Adrenal gland (tissue), 12 donors: Measurements from ENCODE around the gene PRKCZ. TPM values are rescaled to one million over a fixed set of nuclear protein-coding genes. Genes with fewer than 3 reads are reported as not detected.
"Not testable (repeated sequence)": the region's sequence is repeated elsewhere in the genome, so short reads cannot be mapped to it uniquely, and the experiment has no call there.

Experiments
- DNase-seq, 7 donors: peaks; one replicate each; pipeline ENCODE4 v3.0.0-alpha.2; 2019 to 2020
- H3K27ac ChIP-seq, 5 donors: fragments of 200-600 bp; sonication (generic) in 4 of 5; 1 replicate in 3 of 5; 2 replicates in 2 of 5; pipeline versions ENCODE4 v1.5.1 to v1.8.0; 2016 to 2020; ENCODE audit warnings: mild to moderate bottlenecking in 1 of 5
- H3K27me3 ChIP-seq: fragments of 200-600 bp; 2 replicates; pipeline ENCODE4 v1.8.0; 2021
- H3K36me3 ChIP-seq, 2 donors: fragments of 200-600 bp; replicated peaks in 1 of 2; 1 replicate in 1 of 2; 2 replicates in 1 of 2; pipeline versions ENCODE4 v1.5.1 to v1.8.0; 2018 to 2022
- H3K4me1 ChIP-seq, 2 donors: fragments of 200-600 bp; replicated peaks in 1 of 2; 1 replicate in 1 of 2; 2 replicates in 1 of 2; pipeline versions ENCODE4 v1.5.1 to v1.8.0; 2018 to 2021
- H3K4me3 ChIP-seq, 4 donors: fragments of 200-600 bp; sonication (generic) in 3 of 4; one replicate each; pipeline ENCODE4 v1.5.1; 2016 to 2018
- H3K9me3 ChIP-seq, 3 donors: fragments of 200-600 bp; sonication (generic) in 1 of 3; replicated peaks in 1 of 3; 1 replicate in 2 of 3; 2 replicates in 1 of 3; pipeline versions ENCODE4 v1.5.1 to v1.8.0; 2016 to 2021
- POLR2A ChIP-seq, 2 donors: fragments of 450-650 bp; IDR thresholded peaks; one replicate each; pipeline ENCODE4 v1.6.1; 2017; ENCODE audit warnings: antibody characterized with exemption in 2 of 2, mild to moderate bottlenecking in 2 of 2, moderate library complexity in 1 of 2
- WGBS, 4 donors: extraction: QIAGEN DNeasy Blood & Tissue Kit in 2 of 4; methylation state at CpG; one replicate each; pipeline versions ENCODE4 v1.1.5 to v1.1.7; 2013 to 2017; 5-methylcytosine and 5-hydroxymethylcytosine counted together
- intact Hi-C, 2 donors: fragments of 100-400 bp; cut with DNase I; formaldehyde crosslinking; loops; one replicate each; pipeline versions ENCODE4 v1.14.1 to v1.15.0; 2022 to 2023
- polyA plus RNA-seq, 3 donors: library from polyadenylated mRNA; stranded (reverse); fragments of 200-250 nt in 2 of 3; fragments of 350-450 nt in 1 of 3; fragmentation: Illumina TruSeq in 1 of 3; extraction: RNeasy Lipid Tissue Mini Kit (QIAGEN cat#74804) in 1 of 3; gene quantifications; one replicate each; pipeline ENCODE4 v1.2.3, GENCODE V29; 2013 to 2014
- total RNA-seq, 9 donors: library from RNA; depleted of rRNA in 4 of 9; stranded (reverse); fragments of >200 nt in 4 of 9; fragments of 120-200 nt in 1 of 9; fragmentation: NEBNext Ultra II Directional in 1 of 9; extraction: Animal tissue kit (Norgen Biotek cat#: 25700) in 1 of 9; gene quantifications; one replicate each; pipeline versions ENCODE4 v1.1.0 to v1.2.4, GENCODE V29; 2013 to 2023
- TF ChIP-seq, protein P1 (sequence below), 6 experiments: fragments of 450-650 bp in 4 of 6; fragments of 200-600 bp in 2 of 6; sonication (generic) in 1 of 6; IDR thresholded peaks; 1 replicate in 5 of 6; 2 replicates in 1 of 6; pipeline versions ENCODE4 v1.5.1 to v1.8.0; 2016 to 2021; ENCODE audit warnings: antibody characterized with exemption in 6 of 6, mild to moderate bottlenecking in 2 of 6, moderate library complexity in 1 of 6
- donor health status: healthy with polysubstance abuse.
- donor health status: Bipolar disorder and iron deficiency.
- donor health status: DM: yes; HTN: yes; CAD: no.
- donor health status: DM: no; HTN: no; CAD: no.
- donor health status: DM: no; HTN: no; CAD: no.
- donor health status: DM: yes; HTN: yes; CAD: no.

The PRKCZ gene
- total and polyA plus RNA-seq, 12 donors = 8.2 to 50.5 (median 25.4) TPM

DNA sequence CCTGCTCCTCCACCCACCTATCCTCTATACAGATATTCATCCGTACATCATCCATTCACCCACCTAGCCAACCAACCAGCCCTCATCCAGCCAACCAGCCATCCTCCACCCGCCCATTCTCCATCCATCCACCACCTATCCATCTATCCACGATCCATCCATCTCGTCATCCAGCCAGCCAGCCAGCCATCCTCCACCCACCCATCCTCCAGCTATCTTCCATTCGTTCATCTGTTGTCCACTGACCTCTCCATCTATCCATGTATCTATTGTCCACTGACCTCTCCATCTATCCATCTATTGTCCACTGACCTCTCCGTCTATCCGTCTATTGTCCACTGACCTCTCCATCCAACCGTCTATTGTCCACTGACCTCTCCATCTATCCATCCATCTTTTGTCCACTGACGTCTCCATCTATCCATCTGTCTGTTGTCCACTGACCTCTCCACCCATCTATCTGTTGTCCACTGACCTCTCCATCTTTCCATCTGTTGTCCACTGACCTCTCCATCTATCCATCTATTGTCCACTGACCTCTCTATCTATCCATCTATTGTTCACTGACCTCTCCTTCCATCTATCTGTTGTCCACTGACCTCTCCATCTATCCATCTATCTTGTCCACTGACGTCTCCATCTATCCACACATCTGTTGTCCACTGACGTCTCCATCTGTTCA is 96.8 kb downstream of the PRKCZ start:
- Histone ChIP-seq H3K9me3 (no peaks in the 10 kb centered on the region), H3K27me3 (no peaks in the 10 kb centered on the region), H3K4me1 (no peaks in the 10 kb centered on the region), H3K36me3 (peaks cover 0 to 10% of the 10 kb centered on the region in 2 donors), H3K27ac (no peak overlapping the region), H3K4me3 (no peak overlapping the region)
- intact Hi-C loops = no loop called here
- no peak for DNase-seq
- WGBS, 4 donors = 88 to 94% (median 89%) methylated on average over 11 of the region's 11 CpGs
- TF ChIP-seq, protein P1, sequence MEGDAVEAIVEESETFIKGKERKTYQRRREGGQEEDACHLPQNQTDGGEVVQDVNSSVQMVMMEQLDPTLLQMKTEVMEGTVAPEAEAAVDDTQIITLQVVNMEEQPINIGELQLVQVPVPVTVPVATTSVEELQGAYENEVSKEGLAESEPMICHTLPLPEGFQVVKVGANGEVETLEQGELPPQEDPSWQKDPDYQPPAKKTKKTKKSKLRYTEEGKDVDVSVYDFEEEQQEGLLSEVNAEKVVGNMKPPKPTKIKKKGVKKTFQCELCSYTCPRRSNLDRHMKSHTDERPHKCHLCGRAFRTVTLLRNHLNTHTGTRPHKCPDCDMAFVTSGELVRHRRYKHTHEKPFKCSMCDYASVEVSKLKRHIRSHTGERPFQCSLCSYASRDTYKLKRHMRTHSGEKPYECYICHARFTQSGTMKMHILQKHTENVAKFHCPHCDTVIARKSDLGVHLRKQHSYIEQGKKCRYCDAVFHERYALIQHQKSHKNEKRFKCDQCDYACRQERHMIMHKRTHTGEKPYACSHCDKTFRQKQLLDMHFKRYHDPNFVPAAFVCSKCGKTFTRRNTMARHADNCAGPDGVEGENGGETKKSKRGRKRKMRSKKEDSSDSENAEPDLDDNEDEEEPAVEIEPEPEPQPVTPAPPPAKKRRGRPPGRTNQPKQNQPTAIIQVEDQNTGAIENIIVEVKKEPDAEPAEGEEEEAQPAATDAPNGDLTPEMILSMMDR (IDR thresholded peaks at IDR 0.05) = no peak
- no peak for TF ChIP-seq POLR2A (IDR thresholded peaks at IDR 0.05)

DNA sequence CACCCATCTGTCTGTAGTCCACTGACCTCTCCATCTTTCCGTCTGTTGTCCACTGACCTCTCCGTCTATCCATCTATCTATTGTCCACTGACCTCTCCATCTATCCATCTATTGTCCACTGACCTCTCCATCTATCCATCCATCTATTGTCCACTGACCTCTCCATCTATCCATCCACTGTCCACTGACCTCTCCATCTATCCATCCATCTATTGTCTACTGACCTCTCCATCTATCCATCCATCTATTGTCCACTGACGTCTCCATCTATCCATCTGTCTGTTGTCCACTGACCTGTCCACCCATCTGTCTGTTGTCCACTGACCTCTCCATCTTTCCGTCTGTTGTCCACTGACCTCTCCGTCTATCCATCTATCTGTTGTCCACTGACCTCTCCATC is 97.7 kb downstream of the PRKCZ start:
- H3K4me3 ChIP-seq, H3K27ac ChIP-seq, H3K4me1 ChIP-seq, H3K27me3 ChIP-seq, DNase-seq, intact Hi-C loops, H3K9me3 ChIP-seq: not testable (repeated sequence)
- 94 to 95% (median 95%) methylated on average over 5 of the region's 5 CpGs for WGBS, 4 donors
- H3K36me3 ChIP-seq = peaks cover 0 to 15% of the 10 kb centered on the region in 2 donors

- no peaks in the 10 kb centered on the region for H3K27me3 ChIP-seq
- TF ChIP-seq POLR2A (IDR thresholded peaks at IDR 0.05) = no peak
- no peaks in the 10 kb centered on the region for H3K9me3 ChIP-seq
- no peak overlapping the region for H3K4me3 ChIP-seq
- intact Hi-C loops = no loop called here
- H3K4me1 ChIP-seq = no peaks in the 10 kb centered on the region
- 55 to 77% (median 70%) methylated on average over 14 of the region's 14 CpGs for WGBS, 4 donors
- peak overlapping the region in 1 of 5 donors; percentile 57 for H3K27ac ChIP-seq
- H3K36me3 ChIP-seq = peaks cover 0 to 22% of the 10 kb centered on the region in 2 donors
- peak in 2 of 7 donors; percentile 48 to 72 for DNase-seq
Observed at GRCh38 chr1:2148691-2149090, 98.5 kb downstream of the PRKCZ start.

- TF ChIP-seq POLR2A (IDR thresholded peaks at IDR 0.05) = no peak
- TF ChIP-seq, protein P1 (IDR thresholded peaks at IDR 0.05) = no peak
- 78 to 90% (median 85%) methylated on average over 19 of the region's 19 CpGs for WGBS, 4 donors
- DNase-seq = no peak
- intact Hi-C loops = no loop called here
- Histone ChIP-seq H3K9me3 (no peaks in the 10 kb centered on the region), H3K27ac (no peak overlapping the region), H3K36me3 (peaks cover 0 to 21% of the 10 kb centered on the region in 2 donors), H3K27me3 (no peaks in the 10 kb centered on the region), H3K4me3 (no peak overlapping the region), H3K4me1 (no peaks in the 10 kb centered on the region)
Observed at GRCh38 chr1:2150801-2151200, 100.6 kb downstream of the PRKCZ start.

- Histone ChIP-seq H3K9me3 (no peaks in the 10 kb centered on the region), H3K27ac (no peak overlapping the region), H3K27me3 (no peaks in the 10 kb centered on the region), H3K36me3 (peaks cover 0 to 16% of the 10 kb centered on the region in 2 donors), H3K4me3 (no peak overlapping the region), H3K4me1 (no peaks in the 10 kb centered on the region)
- DNase-seq = no peak
- TF ChIP-seq, protein P1 (IDR thresholded peaks at IDR 0.05) = no peak
- no peak for TF ChIP-seq POLR2A (IDR thresholded peaks at IDR 0.05)
- WGBS, 4 donors = 68 to 74% (median 71%) methylated on average over 10 of the region's 10 CpGs
- intact Hi-C loops = no loop called here
Observed at GRCh38 chr1:2151252-2151651, 101.0 kb downstream of the PRKCZ start.
